Duodenal mucosa (tissue), 2 donors: ENCODE measurements around the gene F7.
"Not testable (repeated sequence)": the region's sequence is repeated elsewhere in the genome, so short reads cannot be mapped to it uniquely, and the experiment has no call there.

Experiments
- H3K27ac ChIP-seq: one replicate; pipeline ENCODE4 v1.7.0; 2013; ENCODE audit warnings: low read depth, low read length
- H3K27me3 ChIP-seq, 2 donors: one replicate each; pipeline ENCODE4 v1.7.0; 2013; ENCODE audit warnings: low read length in 2 of 2, control low read depth in 1 of 2; ENCODE audit not compliant: insufficient read depth in 2 of 2, control insufficient read depth in 1 of 2
- H3K36me3 ChIP-seq, 2 donors: one replicate each; pipeline ENCODE4 v1.7.0; 2013; ENCODE audit warnings: low read length in 2 of 2, control low read depth in 1 of 2; ENCODE audit not compliant: insufficient read depth in 2 of 2, control insufficient read depth in 1 of 2
- H3K4me1 ChIP-seq, 2 donors: one replicate each; pipeline ENCODE4 v1.7.0; 2013; ENCODE audit warnings: low read length in 2 of 2, control low read depth in 1 of 2; ENCODE audit not compliant: insufficient read depth in 2 of 2, control insufficient read depth in 1 of 2
- H3K4me3 ChIP-seq, 2 donors: one replicate each; pipeline ENCODE4 v1.7.0; 2013; ENCODE audit warnings: low read length in 2 of 2, low read depth in 1 of 2
- H3K9ac ChIP-seq, 2 donors: one replicate each; pipeline ENCODE4 v1.7.0; 2013; ENCODE audit warnings: low read length in 2 of 2, low read depth in 1 of 2
- H3K9me3 ChIP-seq, 2 donors: one replicate each; pipeline ENCODE4 v1.7.0; 2013; ENCODE audit warnings: low read length in 2 of 2, control low read depth in 1 of 2; ENCODE audit not compliant: control insufficient read depth in 1 of 2

Gene F7

GRCh38 chr13:113072376-113072775, 33.2 kb upstream of the F7 start:
- H3K27me3 ChIP-seq = no peaks in the 10 kb centered on the region
- peaks cover 0 to 16% of the 10 kb centered on the region in 2 donors for H3K36me3 ChIP-seq
- H3K27ac ChIP-seq = no peak overlapping the region
- no peaks in the 10 kb centered on the region for H3K9me3 ChIP-seq
- H3K4me1 ChIP-seq = no peaks in the 10 kb centered on the region
- H3K4me3 ChIP-seq = no peak overlapping the region
- H3K9ac ChIP-seq = no peak overlapping the region

DNA sequence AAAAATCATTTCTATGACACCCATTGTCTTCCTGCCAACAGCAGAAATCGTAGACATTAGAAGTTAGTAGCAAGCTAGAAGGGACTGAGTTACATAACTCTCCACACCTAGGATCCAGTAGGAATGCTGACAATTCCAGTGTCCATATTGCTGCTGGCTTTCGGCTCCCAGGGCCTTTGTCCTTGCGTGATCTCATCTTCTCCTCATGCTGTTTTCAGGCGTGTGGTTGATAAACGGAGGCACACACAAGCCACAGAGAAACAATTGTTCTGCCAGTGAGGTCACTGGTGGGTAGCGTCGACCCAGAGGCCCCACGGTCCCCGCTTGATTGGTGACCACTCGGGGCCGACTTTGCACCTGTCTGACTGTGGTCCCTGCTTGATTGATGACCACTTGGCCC, 31.6 kb upstream of the F7 start:
- Histone ChIP-seq H3K36me3 (peaks cover 0 to 22% of the 10 kb centered on the region in 2 donors), H3K27ac (no peak overlapping the region), H3K9me3 (no peaks in the 10 kb centered on the region), H3K4me1 (no peaks in the 10 kb centered on the region), H3K4me3 (no peak overlapping the region), H3K9ac (no peak overlapping the region), H3K27me3 (no peaks in the 10 kb centered on the region)

- Histone ChIP-seq H3K4me1 (no peaks in the 10 kb centered on the region), H3K4me3 (no peak overlapping the region), H3K9me3 (no peaks in the 10 kb centered on the region), H3K36me3 (peaks cover 0 to 24% of the 10 kb centered on the region in 2 donors), H3K9ac (no peak overlapping the region), H3K27ac (no peak overlapping the region), H3K27me3 (no peaks in the 10 kb centered on the region)
Measured at GRCh38 chr13:113074401-113074800, 31.2 kb upstream of the F7 start.

- Histone ChIP-seq H3K36me3 (peaks cover 0 to 24% of the 10 kb centered on the region in 2 donors), H3K4me1 (no peaks in the 10 kb centered on the region), H3K27me3 (no peaks in the 10 kb centered on the region), H3K4me3 (no peak overlapping the region), H3K9me3 (no peaks in the 10 kb centered on the region), H3K27ac (no peak overlapping the region), H3K9ac (no peak overlapping the region)
Measured at GRCh38 chr13:113074876-113075275, 30.7 kb upstream of the F7 start.

GRCh38 chr13:113075711-113076110, 29.9 kb upstream of the F7 start:
- Histone ChIP-seq H3K9ac (no peak overlapping the region), H3K27me3 (no peaks in the 10 kb centered on the region), H3K4me3 (no peak overlapping the region), H3K4me1 (no peaks in the 10 kb centered on the region), H3K36me3 (peaks cover 0 to 21% of the 10 kb centered on the region in 2 donors), H3K9me3 (no peaks in the 10 kb centered on the region), H3K27ac (no peak overlapping the region)

DNA sequence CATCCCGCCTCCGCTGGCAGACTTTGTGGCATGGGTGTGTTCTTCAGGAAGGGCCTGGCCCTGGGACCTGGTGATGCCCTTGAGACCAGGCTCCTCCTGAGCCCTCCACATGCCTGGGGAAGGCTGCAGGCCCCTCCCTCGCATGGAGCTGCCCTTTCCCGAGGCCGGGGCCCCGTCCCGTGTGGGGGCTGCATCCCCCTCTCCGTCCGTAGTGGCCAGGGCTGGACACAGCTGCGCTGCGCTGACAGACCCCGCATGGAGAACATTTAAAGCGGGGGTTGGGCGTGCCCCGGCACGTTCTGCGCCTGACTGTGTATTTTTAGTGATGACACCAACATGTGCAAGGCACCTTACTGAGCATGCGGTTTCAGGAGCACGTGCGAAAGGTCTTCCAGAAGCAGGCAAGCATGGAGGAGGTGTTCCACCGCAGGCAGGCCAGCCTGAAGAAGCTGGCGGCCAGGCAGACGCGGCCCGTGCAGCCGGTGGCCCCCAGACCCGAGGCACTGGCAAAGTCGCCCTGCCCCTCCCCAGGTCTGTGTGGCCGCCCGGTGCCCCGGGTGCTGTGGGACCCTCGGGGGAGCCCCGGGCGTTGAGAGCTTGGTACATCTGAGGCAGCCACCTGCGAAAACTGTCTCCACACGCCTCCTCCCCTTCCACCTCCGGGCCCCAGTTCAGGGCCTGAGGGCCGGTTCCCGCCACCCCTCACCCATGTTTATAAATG, 28.8 kb upstream of the F7 start:
- Histone ChIP-seq H3K36me3 (peaks cover 0 to 20% of the 10 kb centered on the region in 2 donors), H3K27ac (no peak overlapping the region), H3K9ac (no peak overlapping the region), H3K4me3 (no peak overlapping the region), H3K9me3 (no peaks in the 10 kb centered on the region), H3K4me1 (no peaks in the 10 kb centered on the region), H3K27me3 (no peaks in the 10 kb centered on the region)

DNA sequence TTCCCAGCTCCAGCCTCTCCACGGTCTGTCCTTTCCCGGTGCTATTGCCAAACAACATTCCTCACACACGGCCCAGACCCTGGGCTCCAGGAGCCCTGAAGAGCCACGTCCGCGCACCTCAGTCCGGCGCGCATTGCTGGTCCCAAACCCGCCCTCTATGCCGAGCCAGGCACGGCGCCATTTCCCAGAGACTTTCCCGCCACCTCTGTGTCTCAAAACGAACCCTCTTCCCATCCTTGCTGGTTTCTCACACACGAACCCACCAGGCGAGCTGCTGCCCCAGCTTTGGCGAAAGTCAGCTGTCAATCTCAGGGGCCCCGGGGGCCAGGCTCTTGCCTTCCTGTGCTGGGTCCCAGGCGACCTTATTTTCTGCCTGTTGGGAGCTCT, 28.0 kb upstream of the F7 start:
- no peaks in the 10 kb centered on the region for H3K27me3 ChIP-seq
- H3K36me3 ChIP-seq = peaks cover 0 to 20% of the 10 kb centered on the region in 2 donors
- H3K27ac ChIP-seq = no peak overlapping the region
- no peaks in the 10 kb centered on the region for H3K4me1 ChIP-seq
- H3K4me3 ChIP-seq = no peak overlapping the region
- no peaks in the 10 kb centered on the region for H3K9me3 ChIP-seq
- no peak overlapping the region for H3K9ac ChIP-seq

DNA sequence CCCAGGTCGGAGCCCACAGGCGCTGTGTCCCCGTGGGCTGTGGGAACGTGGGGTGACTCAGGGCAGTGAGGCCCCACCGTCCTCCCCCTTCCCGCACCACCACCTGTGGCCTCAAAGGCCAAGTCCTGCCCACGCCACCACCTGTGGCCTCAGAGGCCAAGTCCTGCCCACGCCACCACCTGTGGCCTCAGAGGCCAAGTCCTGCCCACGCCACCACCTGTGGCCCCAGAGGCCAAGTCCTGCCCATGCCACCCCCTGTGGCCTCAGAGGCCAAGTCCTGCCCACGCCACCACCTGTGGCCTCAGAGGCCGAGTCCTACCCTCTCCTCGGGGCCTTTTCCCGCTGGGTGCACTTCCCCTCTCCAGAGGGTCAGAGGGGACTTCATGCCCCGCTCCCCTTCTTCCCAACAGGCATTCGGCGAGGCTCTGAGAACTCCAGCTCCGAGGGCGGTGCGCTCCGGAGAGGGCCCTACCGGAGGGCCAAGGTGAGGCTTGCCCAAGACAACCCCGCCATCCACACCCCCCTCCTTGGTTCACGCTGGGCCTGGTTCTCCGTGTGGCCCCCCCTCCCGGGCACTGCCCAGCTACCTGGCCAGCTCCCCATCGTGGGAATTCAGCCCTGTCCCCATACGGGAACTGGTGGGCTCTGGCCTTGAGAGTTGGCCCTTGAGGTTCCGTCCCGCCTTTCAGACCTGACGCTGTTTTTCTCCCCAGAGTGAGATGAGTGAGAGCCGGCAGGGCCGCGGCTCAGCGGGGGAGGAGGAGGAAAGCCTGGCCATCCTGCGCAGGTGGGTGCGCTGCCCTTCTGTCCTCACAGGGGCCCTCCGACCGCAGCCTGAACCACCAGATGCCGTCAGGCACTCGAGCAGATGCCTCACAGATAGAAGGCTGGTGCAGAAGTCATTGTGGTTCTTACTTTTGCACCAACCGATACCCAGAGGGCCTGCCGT, 27.4 kb upstream of the F7 start:
- no peaks in the 10 kb centered on the region for H3K27me3 ChIP-seq
- no peak overlapping the region for H3K27ac ChIP-seq
- H3K9ac ChIP-seq = no peak overlapping the region
- H3K4me3 ChIP-seq = no peak overlapping the region
- H3K36me3 ChIP-seq = peaks cover 0 to 20% of the 10 kb centered on the region in 2 donors
- H3K9me3 ChIP-seq = no peaks in the 10 kb centered on the region
- no peaks in the 10 kb centered on the region for H3K4me1 ChIP-seq

DNA sequence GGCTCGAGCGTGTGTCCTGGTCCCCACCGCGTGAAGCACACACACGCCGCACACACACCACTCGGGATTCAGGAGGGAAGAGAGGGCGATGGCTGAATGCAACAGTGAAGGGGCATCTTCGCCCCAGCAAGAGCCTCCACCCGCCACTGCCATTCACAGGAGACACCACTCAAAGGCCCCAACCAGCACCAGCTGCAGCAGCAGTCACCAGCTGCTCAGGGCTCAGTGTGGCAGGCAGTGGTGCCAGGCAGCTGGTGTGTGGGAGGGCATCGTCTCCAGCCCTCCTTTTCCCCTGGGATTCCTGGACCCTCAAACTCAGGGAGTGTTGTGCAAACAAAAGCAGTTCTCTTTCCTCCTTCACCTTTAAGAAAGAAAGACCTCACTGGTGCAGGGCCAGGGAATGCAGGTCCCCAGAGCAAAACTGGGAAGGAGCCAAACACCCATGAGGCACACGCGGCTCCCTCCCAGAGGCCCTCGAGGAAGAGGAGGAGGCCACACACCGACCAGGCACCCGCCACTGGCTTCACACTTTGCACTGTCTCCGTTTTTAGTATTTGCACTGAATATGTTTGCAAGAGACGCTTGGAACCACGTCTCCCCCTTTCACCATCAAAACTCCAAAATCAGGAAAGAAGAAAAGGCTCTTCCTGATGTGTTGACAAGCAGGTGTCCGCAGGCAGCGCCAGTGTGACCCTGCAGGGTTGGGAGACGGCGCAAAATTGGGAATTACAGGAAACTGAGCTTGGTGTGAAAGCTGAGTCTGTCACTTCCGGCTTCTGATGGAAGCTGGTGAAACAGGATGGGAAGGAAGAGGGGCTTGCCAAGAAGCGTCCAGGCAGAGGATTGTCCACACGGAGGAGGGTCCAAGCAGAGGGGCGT, 26.4 kb upstream of the F7 start:
- no peak overlapping the region for H3K27ac ChIP-seq
- no peaks in the 10 kb centered on the region for H3K27me3 ChIP-seq
- H3K9ac ChIP-seq = no peak overlapping the region
- no peaks in the 10 kb centered on the region for H3K9me3 ChIP-seq
- no peaks in the 10 kb centered on the region for H3K4me1 ChIP-seq
- no peak overlapping the region for H3K4me3 ChIP-seq
- peaks cover 0 to 20% of the 10 kb centered on the region in 2 donors for H3K36me3 ChIP-seq

GRCh38 chr13:113079781-113080080, 25.9 kb upstream of the F7 start:
- not testable (repeated sequence) for H3K9ac ChIP-seq, H3K27me3 ChIP-seq, H3K4me3 ChIP-seq, H3K27ac ChIP-seq, H3K4me1 ChIP-seq, H3K9me3 ChIP-seq
- H3K36me3 ChIP-seq = peaks cover 0 to 20% of the 10 kb centered on the region in 2 donors
